CD4-positive, alpha-beta T cell treated with Interleukin-21 for 1 hour (primary cell): Measurements from ENCODE around the gene C2orf76.
A peak's percentile ranks its signal among the peaks of the same experiment; 100 is the strongest.
"Not testable (repeated sequence)": the region's sequence is repeated elsewhere in the genome, so short reads cannot be mapped to it uniquely, and the experiment has no call there.

Source experiments
- DNase-seq: peaks from one replicate; pipeline ENCODE4 v3.0.0-alpha.2; 2020

The C2orf76 gene

GRCh38 chr2:119291588-119292167, 75.0 kb downstream of the C2orf76 start:
- no peak for DNase-seq

GRCh38 chr2:119290859-119291587, 75.6 kb downstream of the C2orf76 start:
- DNase-seq, result no peak

GRCh38 chr2:119289642-119290041, 77.0 kb downstream of the C2orf76 start:
- no peak for DNase-seq

- no peak for DNase-seq
Observed at GRCh38 chr2:119289093-119289492, 77.5 kb downstream of the C2orf76 start.

- no peak for DNase-seq
Observed at GRCh38 chr2:119288576-119288975, 78.1 kb downstream of the C2orf76 start.

GRCh38 chr2:119286661-119287060, 80.0 kb downstream of the C2orf76 start:
- no peak for DNase-seq

- DNase-seq, result peak; percentile 4
Observed at GRCh38 chr2:119283873-119284331, 82.7 kb downstream of the C2orf76 start.

- no peak for DNase-seq
Observed at GRCh38 chr2:119282996-119283511, 83.6 kb downstream of the C2orf76 start.

- DNase-seq, result no peak
Observed at GRCh38 chr2:119282146-119282995, 84.3 kb downstream of the C2orf76 start.

GRCh38 chr2:119280680-119281079, 86.0 kb downstream of the C2orf76 start:
- DNase-seq, result no peak

- DNase-seq, result no peak
Observed at GRCh38 chr2:119279666-119280065, 87.0 kb downstream of the C2orf76 start.

GRCh38 chr2:119278946-119279345, 87.7 kb downstream of the C2orf76 start:
- no peak for DNase-seq

- DNase-seq, result not testable (repeated sequence)
Observed at GRCh38 chr2:119278385-119278784, 88.2 kb downstream of the C2orf76 start.

GRCh38 chr2:119276864-119277263, 89.8 kb downstream of the C2orf76 start:
- no peak for DNase-seq

- DNase-seq, result no peak
Observed at GRCh38 chr2:119267604-119268003, 99.0 kb downstream of the C2orf76 start.

GRCh38 chr2:119266091-119266589, 100.5 kb downstream of the C2orf76 start:
- no peak for DNase-seq

- DNase-seq, result no peak
Observed at GRCh38 chr2:119265693-119266066, 101.0 kb downstream of the C2orf76 start.

- peak; percentile 16 for DNase-seq
Observed at GRCh38 chr2:119264781-119265692, 101.6 kb downstream of the C2orf76 start.

- no peak for DNase-seq
Observed at GRCh38 chr2:119263656-119264055, 103.0 kb downstream of the C2orf76 start.

- no peak for DNase-seq
Observed at GRCh38 chr2:119263025-119263424, 103.6 kb downstream of the C2orf76 start.

- no peak for DNase-seq
Observed at GRCh38 chr2:119261493-119262225, 105.0 kb downstream of the C2orf76 start.
